Spleen (tissue), 11 donors: ENCODE measurements around the gene PPIA. TPM values are rescaled to one million over a fixed set of nuclear protein-coding genes. Genes with fewer than 3 reads are reported as not detected.
A peak's percentile ranks its signal among the peaks of the same experiment; 100 is the strongest.

Source experiments
- DNase-seq: peaks from one replicate; pipeline ENCODE4 v3.0.0-alpha.2; 2020
- H3K27ac ChIP-seq, 8 donors: fragments of 200-600 bp; sonication (generic) in 7 of 8; 1 replicate in 4 of 8; 2 replicates in 4 of 8; pipeline versions ENCODE4 v1.5.0 to v1.8.0; 2016 to 2021; ENCODE audit warnings: inconsistent platforms in 4 of 8, mild to moderate bottlenecking in 4 of 8, moderate library complexity in 1 of 8
- H3K27me3 ChIP-seq, 7 donors: fragments of 200-600 bp; sonication (generic) in 6 of 7; replicated peaks in 1 of 7; 1 replicate in 4 of 7; 2 replicates in 3 of 7; pipeline versions ENCODE4 v1.5.0 to v1.8.0; 2016 to 2021; ENCODE audit warnings: inconsistent platforms in 3 of 7, mild to moderate bottlenecking in 1 of 7
- H3K36me3 ChIP-seq, 6 donors: fragments of 200-600 bp; sonication (generic) in 5 of 6; 1 replicate in 4 of 6; 2 replicates in 2 of 6; pipeline versions ENCODE4 v1.5.0 to v1.8.0; 2016 to 2021; ENCODE audit warnings: inconsistent platforms in 2 of 6
- H3K4me1 ChIP-seq, 6 donors: fragments of 200-600 bp; sonication (generic) in 5 of 6; 1 replicate in 3 of 6; 2 replicates in 3 of 6; pipeline versions ENCODE4 v1.5.0 to v1.8.0; 2016 to 2021; ENCODE audit warnings: inconsistent platforms in 3 of 6
- H3K4me3 ChIP-seq, 8 donors: fragments of 200-600 bp; sonication (generic) in 7 of 8; 1 replicate in 4 of 8; 2 replicates in 4 of 8; pipeline versions ENCODE4 v1.5.0 to v1.8.0; 2016 to 2021; ENCODE audit warnings: inconsistent platforms in 4 of 8, mild to moderate bottlenecking in 4 of 8, moderate library complexity in 2 of 8
- H3K9me3 ChIP-seq, 8 donors: fragments of 200-600 bp; sonication (generic) in 7 of 8; 1 replicate in 4 of 8; 2 replicates in 4 of 8; pipeline versions ENCODE4 v1.5.0 to v1.8.0; 2016 to 2021; ENCODE audit warnings: inconsistent platforms in 4 of 8
- POLR2A ChIP-seq, 3 donors: fragments of 450-650 bp; IDR thresholded peaks; one replicate each; pipeline ENCODE4 v1.5.1; 2017; ENCODE audit warnings: antibody characterized with exemption in 3 of 3, mild to moderate bottlenecking in 1 of 3
- POLR2AphosphoS5 ChIP-seq, 3 donors: sonication (generic); formaldehyde crosslinking; IDR thresholded peaks; one replicate each; pipeline ENCODE4 v1.5.1; 2017; ENCODE audit warnings: antibody characterized with exemption in 3 of 3
- WGBS, 5 donors: extraction: QIAGEN DNeasy Blood & Tissue Kit in 3 of 5; methylation state at CpG; one replicate each; pipeline versions ENCODE4 v1.1.5 to v1.1.7; 2013 to 2018; 5-methylcytosine and 5-hydroxymethylcytosine counted together
- intact Hi-C: fragments of 100-400 bp; cut with DNase I; formaldehyde crosslinking; loops from one replicate; pipeline ENCODE4 v1.15.0; 2023; ENCODE audit warnings: low total_unique reads
- polyA plus RNA-seq, 3 donors: library from polyadenylated mRNA; stranded (reverse); fragments of 200-250 nt; gene quantifications; one replicate each; pipeline ENCODE4 v1.2.1, GENCODE V29; 2013
- total RNA-seq, 7 donors: library from RNA; depleted of rRNA in 3 of 7; stranded (reverse); fragments of >200 nt in 3 of 7; fragmentation: NEBNext Ultra II Directional in 4 of 7; extraction: Animal tissue kit (Norgen Biotek cat#: 25700) in 4 of 7; gene quantifications; one replicate each; pipeline versions ENCODE4 v1.1.0 to v1.2.1, GENCODE V29; 2016 to 2021
- TF ChIP-seq, protein P1 (sequence below), 11 experiments: fragments of 200-600 bp in 7 of 11; fragments of 450-650 bp in 4 of 11; sonication (generic) in 4 of 11; IDR thresholded peaks in 8 of 11; conservative IDR thresholded peaks in 3 of 11; 1 replicate in 7 of 11; 2 replicates in 4 of 11; pipeline versions ENCODE4 v1.4.0 to v1.8.0; 2016 to 2021; ENCODE audit warnings: antibody characterized with exemption in 11 of 11, inconsistent platforms in 4 of 11, mild to moderate bottlenecking in 1 of 11
- donor health status: healthy with polysubstance abuse.
- donor health status: DM: no; HTN: no; CAD: no; lungs with moderate emphysema.
- donor health status: DM: no; HTN: no; CAD: no.
- donor health status: Bipolar disorder and iron deficiency.
- donor health status: healthy.
- donor health status: DM: no; HTN: no; CAD: no.
- donor health status: DM: yes; HTN: yes; CAD: no.

The PPIA gene
- total and polyA plus RNA-seq, 10 donors = 877 to 3,651 (median 1,259) TPM

DNA sequence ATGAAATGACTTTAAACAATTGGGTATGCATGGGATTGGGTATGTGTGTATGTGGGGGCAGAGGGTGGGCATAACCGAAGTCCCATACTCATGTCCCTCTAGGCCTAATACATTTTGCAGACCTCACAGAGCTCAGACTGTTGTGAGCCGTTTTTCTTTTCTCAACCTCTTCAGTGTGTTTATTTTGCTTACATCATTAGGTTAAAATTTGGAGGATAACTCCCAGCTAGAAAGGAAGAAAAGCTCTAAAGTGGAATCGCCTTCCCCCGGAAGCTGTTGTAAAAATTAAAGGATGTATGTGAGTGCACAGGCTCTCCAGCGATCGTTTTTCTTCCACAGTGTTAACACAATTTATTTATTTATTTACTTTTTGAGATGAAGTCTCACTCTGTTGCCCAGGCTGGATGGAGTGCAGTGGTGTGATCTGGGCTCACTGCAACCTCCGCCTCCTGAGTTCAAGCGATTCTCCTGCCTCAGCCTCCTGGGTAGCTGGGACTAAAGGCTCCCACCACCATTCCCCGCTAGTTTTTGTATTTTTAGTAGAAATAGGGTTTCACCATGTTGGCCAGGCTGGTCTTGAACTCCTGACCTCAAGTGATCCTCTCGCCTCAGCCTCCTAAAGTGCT lies 52.9 kb downstream of the PPIA start:
- TF ChIP-seq, protein P1, sequence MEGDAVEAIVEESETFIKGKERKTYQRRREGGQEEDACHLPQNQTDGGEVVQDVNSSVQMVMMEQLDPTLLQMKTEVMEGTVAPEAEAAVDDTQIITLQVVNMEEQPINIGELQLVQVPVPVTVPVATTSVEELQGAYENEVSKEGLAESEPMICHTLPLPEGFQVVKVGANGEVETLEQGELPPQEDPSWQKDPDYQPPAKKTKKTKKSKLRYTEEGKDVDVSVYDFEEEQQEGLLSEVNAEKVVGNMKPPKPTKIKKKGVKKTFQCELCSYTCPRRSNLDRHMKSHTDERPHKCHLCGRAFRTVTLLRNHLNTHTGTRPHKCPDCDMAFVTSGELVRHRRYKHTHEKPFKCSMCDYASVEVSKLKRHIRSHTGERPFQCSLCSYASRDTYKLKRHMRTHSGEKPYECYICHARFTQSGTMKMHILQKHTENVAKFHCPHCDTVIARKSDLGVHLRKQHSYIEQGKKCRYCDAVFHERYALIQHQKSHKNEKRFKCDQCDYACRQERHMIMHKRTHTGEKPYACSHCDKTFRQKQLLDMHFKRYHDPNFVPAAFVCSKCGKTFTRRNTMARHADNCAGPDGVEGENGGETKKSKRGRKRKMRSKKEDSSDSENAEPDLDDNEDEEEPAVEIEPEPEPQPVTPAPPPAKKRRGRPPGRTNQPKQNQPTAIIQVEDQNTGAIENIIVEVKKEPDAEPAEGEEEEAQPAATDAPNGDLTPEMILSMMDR (IDR thresholded peaks at IDR 0.05 in 8 of 11, conservative IDR thresholded peaks at IDR 0.05 in 3 of 11) = no peak
- TF ChIP-seq POLR2AphosphoS5 (IDR thresholded peaks at IDR 0.05) (no peak), POLR2A (IDR thresholded peaks at IDR 0.05) (no peak)
- Histone ChIP-seq H3K4me1 (peaks cover 11 to 50% (median 36%) of the 10 kb centered on the region in 6 donors), H3K36me3 (no peaks in the 10 kb centered on the region), H3K9me3 (no peaks in the 10 kb centered on the region), H3K27me3 (no peaks in the 10 kb centered on the region), H3K4me3 (peak overlapping the region in 4 of 8 donors; percentile 56 to 82 (median 68)), H3K27ac (peak overlapping the region in 4 of 8 donors; percentile 97 to 99 (median 99))
- WGBS, 5 donors = 74 to 83% (median 79%) methylated on average over 10 of the region's 10 CpGs
- DNase-seq = no peak
- intact Hi-C loops = loop anchor here (5.0 kb wide), 1 partner anchor 262 kb away; no protein-coding TSS in a partner anchor

DNA sequence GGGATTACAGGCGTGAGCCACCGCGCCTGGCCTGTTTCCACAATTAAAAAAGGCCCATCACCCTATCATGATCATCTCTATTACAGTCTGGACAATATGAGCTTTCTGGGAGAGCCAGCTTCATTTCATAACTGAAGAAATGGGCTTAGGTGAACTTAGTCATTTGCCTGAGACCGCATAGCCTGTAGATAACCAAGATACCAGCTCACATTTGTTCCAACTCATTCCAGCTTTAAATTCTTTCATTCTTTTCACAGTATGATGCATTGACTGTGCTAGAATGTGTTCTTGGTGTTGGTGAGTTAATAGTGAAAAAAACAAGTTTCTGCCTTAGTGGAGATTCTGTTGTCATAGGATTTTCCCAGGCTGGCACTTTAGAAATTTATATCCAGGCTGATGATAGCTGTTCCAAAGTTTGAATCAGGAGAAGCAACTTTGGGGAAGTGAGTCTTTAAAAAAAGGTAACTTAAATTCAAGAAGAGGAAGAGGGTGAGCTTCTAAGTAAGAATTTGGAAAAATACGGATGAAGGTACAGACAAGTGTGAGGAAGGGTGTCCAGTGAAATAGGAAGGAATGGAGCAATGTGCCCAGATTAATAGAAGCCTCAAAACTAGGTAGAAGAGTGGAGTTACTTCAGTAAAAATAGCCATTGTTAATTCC lies 53.5 kb downstream of the PPIA start:
- DNase-seq = no peak
- intact Hi-C loops = loop anchor here (5.0 kb wide), 1 partner anchor 263 kb away; no protein-coding TSS in a partner anchor
- Histone ChIP-seq H3K27me3 (no peaks in the 10 kb centered on the region), H3K9me3 (no peaks in the 10 kb centered on the region), H3K36me3 (no peaks in the 10 kb centered on the region), H3K4me1 (peaks cover 11 to 44% (median 29%) of the 10 kb centered on the region in 6 donors), H3K27ac (no peak overlapping the region), H3K4me3 (no peak overlapping the region)
- TF ChIP-seq POLR2A (IDR thresholded peaks at IDR 0.05) (no peak), POLR2AphosphoS5 (IDR thresholded peaks at IDR 0.05) (no peak)
- TF ChIP-seq, protein P1 (IDR thresholded peaks at IDR 0.05 in 8 of 11, conservative IDR thresholded peaks at IDR 0.05 in 3 of 11) = no peak
- 72 to 91% (median 88%) methylated on average over 5 of the region's 5 CpGs for WGBS, 5 donors

DNA sequence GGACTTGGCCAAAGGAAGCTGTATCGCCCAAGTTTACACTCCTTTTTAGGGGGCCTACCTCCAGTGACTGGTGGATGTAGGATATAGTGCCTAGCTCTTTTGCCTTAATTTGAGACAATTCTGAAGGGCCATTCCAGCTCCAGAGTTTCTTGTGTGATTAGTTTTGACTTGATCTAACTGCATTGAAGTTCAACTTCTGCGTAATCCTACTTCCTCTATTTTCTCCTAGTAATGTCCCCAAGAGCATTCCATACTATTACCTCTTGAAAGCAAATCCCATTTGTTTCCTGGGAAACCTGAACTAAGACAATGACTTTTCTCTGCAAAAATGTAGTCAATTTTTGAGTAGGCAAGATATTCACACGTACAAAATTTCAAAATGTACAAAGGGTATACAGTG lies 56.1 kb downstream of the PPIA start:
- H3K36me3 ChIP-seq = no peaks in the 10 kb centered on the region
- WGBS, 5 donors = 83 to 94% (median 88%) methylated on average over 3 of the region's 3 CpGs
- H3K27me3 ChIP-seq = no peaks in the 10 kb centered on the region
- H3K4me1 ChIP-seq = peaks cover 0 to 31% (median 16%) of the 10 kb centered on the region in 6 donors
- intact Hi-C loops = no loop called here
- H3K27ac ChIP-seq = no peak overlapping the region
- H3K9me3 ChIP-seq = no peaks in the 10 kb centered on the region
- DNase-seq = no peak
- TF ChIP-seq POLR2AphosphoS5 (IDR thresholded peaks at IDR 0.05) = no peak
- TF ChIP-seq, protein P1 (IDR thresholded peaks at IDR 0.05 in 8 of 11, conservative IDR thresholded peaks at IDR 0.05 in 3 of 11) = no peak
- no peak overlapping the region for H3K4me3 ChIP-seq

Other genes starting within 250 kb of the PPIA start
- 10 to 100 TPM; 56.1 to 78.9 (median 60.9) TPM for gene DDX56, start 222.8 kb upstream of the PPIA start, total RNA-seq
- 100 to 1,000 TPM in 2 of 3 donors, 10 to 100 TPM in 1; 70.0 to 130 (median 105) TPM for gene DDX56, start 222.8 kb upstream of the PPIA start, polyA plus RNA-seq
- 100 to 1,000 TPM in 2 of 7 donors, 10 to 100 TPM in 5; 55.4 to 105 (median 66.6) TPM for gene TMED4, start 214.4 kb upstream of the PPIA start, total RNA-seq
- 10 to 100 TPM; 26.1 to 34.7 (median 28.7) TPM for gene TMED4, start 214.4 kb upstream of the PPIA start, polyA plus RNA-seq
- 100 to 1,000 TPM in 2 of 7 donors, 10 to 100 TPM in 5; 78.2 to 120 (median 91.6) TPM for gene OGDH, start 190.1 kb upstream of the PPIA start, total RNA-seq
- gene OGDH, start 190.1 kb upstream of the PPIA start, polyA plus RNA-seq = 10 to 100 TPM; 15.7 to 32.3 (median 15.9) TPM
- 100 to 1,000 TPM in 4 of 7 donors, 10 to 100 TPM in 3; 35.6 to 160 (median 125) TPM for gene ZMIZ2, start 47.8 kb upstream of the PPIA start, total RNA-seq
- gene ZMIZ2, start 47.8 kb upstream of the PPIA start, polyA plus RNA-seq = 10 to 100 TPM; 27.7 to 95.7 (median 64.5) TPM
- gene H2AZ2, start 51.4 kb downstream of the PPIA start, total RNA-seq = 100 to 1,000 TPM; 106 to 137 (median 114) TPM
- 100 to 1,000 TPM in 2 of 3 donors, 10 to 100 TPM in 1; 74.7 to 147 (median 112) TPM for gene H2AZ2, start 51.4 kb downstream of the PPIA start, polyA plus RNA-seq
- gene PURB, start 88.8 kb downstream of the PPIA start, total RNA-seq = 10 to 100 TPM; 18.7 to 25.4 (median 22.8) TPM
- gene PURB, start 88.8 kb downstream of the PPIA start, polyA plus RNA-seq = 1 to 10 TPM; 6.0 to 7.4 (median 6.1) TPM
- gene MYO1G, start 182.3 kb downstream of the PPIA start, total RNA-seq = 10 to 100 TPM; 36.4 to 68.6 (median 62.1) TPM
- gene MYO1G, start 182.3 kb downstream of the PPIA start, polyA plus RNA-seq = 10 to 100 TPM; 27.9 to 61.1 (median 45.6) TPM
- 10 to 100 TPM; 67.8 to 94.2 (median 80.9) TPM for gene CCM2, start 203.5 kb downstream of the PPIA start, total RNA-seq
- gene CCM2, start 203.5 kb downstream of the PPIA start, polyA plus RNA-seq = 100 to 1,000 TPM in 2 of 3 donors, 10 to 100 TPM in 1; 80.8 to 108 (median 107) TPM